Subcutaneous abdominal adipose tissue (tissue), 5 donors: ENCODE measurements around the gene DEPDC5.

ENCODE experiments used
- H3K27ac ChIP-seq: one replicate; pipeline ENCODE4 v1.7.0; 2013; ENCODE audit warnings: low read depth, mild to moderate bottlenecking, inconsistent platforms, low read length, moderate library complexity
- H3K27me3 ChIP-seq, 5 donors: one replicate each; pipeline ENCODE4 v1.7.0; 2013; ENCODE audit warnings: low read length in 5 of 5, inconsistent platforms in 1 of 5; ENCODE audit not compliant: control insufficient read depth in 5 of 5, insufficient read depth in 4 of 5
- H3K36me3 ChIP-seq, 5 donors: one replicate each; pipeline ENCODE4 v1.7.0; 2013; ENCODE audit warnings: low read length in 5 of 5; ENCODE audit not compliant: control insufficient read depth in 5 of 5, insufficient read depth in 5 of 5
- H3K4me1 ChIP-seq, 5 donors: one replicate each; pipeline ENCODE4 v1.7.0; 2013; ENCODE audit warnings: low read length in 5 of 5, mild to moderate bottlenecking in 3 of 5, moderate library complexity in 1 of 5; ENCODE audit not compliant: control insufficient read depth in 5 of 5, insufficient read depth in 5 of 5
- H3K4me3 ChIP-seq, 5 donors: one replicate each; pipeline ENCODE4 v1.7.0; 2013; ENCODE audit warnings: low read length in 5 of 5, low read depth in 1 of 5
- H3K9ac ChIP-seq, 5 donors: one replicate each; pipeline ENCODE4 v1.7.0; 2013; ENCODE audit warnings: low read length in 5 of 5, mild to moderate bottlenecking in 4 of 5, moderate library complexity in 3 of 5
- H3K9me3 ChIP-seq, 5 donors: one replicate each; pipeline ENCODE4 v1.7.0; 2013; ENCODE audit warnings: low read length in 5 of 5; ENCODE audit not compliant: control insufficient read depth in 5 of 5
- donor health status: healthy.
- donor health status: healthy.
- donor health status: healthy.
- donor health status: healthy.
- donor health status: healthy.

The DEPDC5 gene

GRCh38 chr22:31925056-31925455 is 171.2 kb downstream of the DEPDC5 start:
- H3K36me3 ChIP-seq, result no peaks in the 10 kb centered on the region
- H3K27ac ChIP-seq, result no peak overlapping the region
- H3K27me3 ChIP-seq, result peaks cover 0 to 3% (median 0%) of the 10 kb centered on the region in 5 donors
- H3K9me3 ChIP-seq, result no peaks in the 10 kb centered on the region
- peaks cover 0 to 25% (median 4%) of the 10 kb centered on the region in 5 donors for H3K4me1 ChIP-seq
- H3K4me3 ChIP-seq, result no peak overlapping the region
- H3K9ac ChIP-seq, result no peak overlapping the region

GRCh38 chr22:31926024-31926423 is 172.2 kb downstream of the DEPDC5 start:
- H3K27ac ChIP-seq, result no peak overlapping the region
- H3K27me3 ChIP-seq, result peaks cover 0 to 3% (median 0%) of the 10 kb centered on the region in 5 donors
- no peak overlapping the region for H3K4me3 ChIP-seq
- H3K36me3 ChIP-seq, result no peaks in the 10 kb centered on the region
- H3K9me3 ChIP-seq, result no peaks in the 10 kb centered on the region
- peaks cover 0 to 24% (median 4%) of the 10 kb centered on the region in 5 donors for H3K4me1 ChIP-seq
- no peak overlapping the region for H3K9ac ChIP-seq

- H3K9ac ChIP-seq, result no peak overlapping the region
- peaks cover 0 to 3% (median 0%) of the 10 kb centered on the region in 5 donors for H3K27me3 ChIP-seq
- H3K4me3 ChIP-seq, result no peak overlapping the region
- no peak overlapping the region for H3K27ac ChIP-seq
- no peaks in the 10 kb centered on the region for H3K36me3 ChIP-seq
- H3K9me3 ChIP-seq, result no peaks in the 10 kb centered on the region
- peaks cover 0 to 22% (median 4%) of the 10 kb centered on the region in 5 donors for H3K4me1 ChIP-seq
These were observed 173.2 kb downstream of the DEPDC5 start for GRCh38 chr22:31926969-31927368.

GRCh38 chr22:31927562-31927961 is 173.7 kb downstream of the DEPDC5 start:
- peaks cover 0 to 3% (median 0%) of the 10 kb centered on the region in 5 donors for H3K27me3 ChIP-seq
- H3K9ac ChIP-seq, result no peak overlapping the region
- H3K27ac ChIP-seq, result no peak overlapping the region

GRCh38 chr22:31929167-31929930 is 175.5 kb downstream of the DEPDC5 start:
- H3K9ac ChIP-seq, result no peak overlapping the region
- H3K4me1 ChIP-seq, result peaks cover 0 to 7% (median 3%) of the 10 kb centered on the region in 5 donors
- H3K27me3 ChIP-seq, result peaks cover 0 to 3% (median 0%) of the 10 kb centered on the region in 5 donors
- no peaks in the 10 kb centered on the region for H3K9me3 ChIP-seq
- H3K4me3 ChIP-seq, result no peak overlapping the region
- H3K36me3 ChIP-seq, result no peaks in the 10 kb centered on the region
- H3K27ac ChIP-seq, result no peak overlapping the region

More at GRCh38 chr22:31927562-31927961, 173.7 kb downstream of the DEPDC5 start:
- Histone ChIP-seq H3K4me1 (peaks cover 0 to 18% (median 2%) of the 10 kb centered on the region in 5 donors), H3K9me3 (no peaks in the 10 kb centered on the region), H3K4me3 (no peak overlapping the region), H3K36me3 (no peaks in the 10 kb centered on the region)

GRCh38 chr22:31932863-31933262 is 179.0 kb downstream of the DEPDC5 start:
- H3K4me1 ChIP-seq, result peaks cover 0 to 7% (median 2%) of the 10 kb centered on the region in 5 donors
- no peak overlapping the region for H3K9ac ChIP-seq
- no peaks in the 10 kb centered on the region for H3K36me3 ChIP-seq
- H3K27me3 ChIP-seq, result no peaks in the 10 kb centered on the region
- no peak overlapping the region for H3K4me3 ChIP-seq
- no peaks in the 10 kb centered on the region for H3K9me3 ChIP-seq
- no peak overlapping the region for H3K27ac ChIP-seq

GRCh38 chr22:31933406-31933805 is 179.6 kb downstream of the DEPDC5 start:
- Histone ChIP-seq H3K27ac (no peak overlapping the region), H3K27me3 (no peaks in the 10 kb centered on the region), H3K36me3 (no peaks in the 10 kb centered on the region), H3K9ac (no peak overlapping the region), H3K9me3 (no peaks in the 10 kb centered on the region), H3K4me3 (no peak overlapping the region), H3K4me1 (peaks cover 0 to 7% (median 2%) of the 10 kb centered on the region in 5 donors)

GRCh38 chr22:31933816-31934482 is 180.1 kb downstream of the DEPDC5 start:
- no peak overlapping the region for H3K9ac ChIP-seq
- no peaks in the 10 kb centered on the region for H3K9me3 ChIP-seq
- H3K4me3 ChIP-seq, result no peak overlapping the region
- H3K4me1 ChIP-seq, result peaks cover 0 to 7% (median 2%) of the 10 kb centered on the region in 5 donors
- H3K36me3 ChIP-seq, result no peaks in the 10 kb centered on the region
- H3K27me3 ChIP-seq, result no peaks in the 10 kb centered on the region
- no peak overlapping the region for H3K27ac ChIP-seq

GRCh38 chr22:31935961-31936635 is 182.3 kb downstream of the DEPDC5 start:
- H3K27ac ChIP-seq, result no peak overlapping the region
- H3K9me3 ChIP-seq, result no peaks in the 10 kb centered on the region
- H3K4me1 ChIP-seq, result peaks cover 0 to 7% (median 0%) of the 10 kb centered on the region in 5 donors
- no peaks in the 10 kb centered on the region for H3K27me3 ChIP-seq
- H3K4me3 ChIP-seq, result no peak overlapping the region
- no peaks in the 10 kb centered on the region for H3K36me3 ChIP-seq
- no peak overlapping the region for H3K9ac ChIP-seq

- no peaks in the 10 kb centered on the region for H3K9me3 ChIP-seq
- H3K9ac ChIP-seq, result no peak overlapping the region
- no peaks in the 10 kb centered on the region for H3K27me3 ChIP-seq
- H3K4me3 ChIP-seq, result no peak overlapping the region
- peaks cover 0 to 7% (median 0%) of the 10 kb centered on the region in 5 donors for H3K4me1 ChIP-seq
- H3K27ac ChIP-seq, result no peak overlapping the region
- H3K36me3 ChIP-seq, result no peaks in the 10 kb centered on the region
These were observed 183.5 kb downstream of the DEPDC5 start for GRCh38 chr22:31937341-31937740.
